Cerebellar nuclear complex (tissue), 1 donor: ENCODE results near the gene B3GALNT1.

Experiments
- DNase-seq, 2 experiments: peaks; one replicate each; lab custom pipeline; 2025; lab: John Stamatoyannopoulos, UW

B3GALNT1 gene

GRCh38 chr3:161104561-161105551, at the start of gene B3GALNT1:
Gene B3GALNT1, minus strand, starts transcription at chr3:161105349. Its CDS starts 18,595 bp downstream, at chr3:161086754.
- DNase-seq, result peak in 1 of 2 experiments; percentile 8

- no peak for DNase-seq
Observed at GRCh38 chr3:161153480-161153879, 48.3 kb upstream of the B3GALNT1 start.

- no peak for DNase-seq
Observed at GRCh38 chr3:161150001-161150525, 44.9 kb upstream of the B3GALNT1 start.

GRCh38 chr3:161149529-161149928, 44.4 kb upstream of the B3GALNT1 start:
- no peak for DNase-seq

GRCh38 chr3:161148832-161149475, 43.8 kb upstream of the B3GALNT1 start:
- DNase-seq, result no peak

- no peak for DNase-seq
Observed at GRCh38 chr3:161142486-161142885, 37.3 kb upstream of the B3GALNT1 start.

- no peak for DNase-seq
Observed at GRCh38 chr3:161139686-161140085, 34.5 kb upstream of the B3GALNT1 start.

- no peak for DNase-seq
Observed at GRCh38 chr3:161137260-161137659, 32.1 kb upstream of the B3GALNT1 start.

- DNase-seq, result no peak
Observed at GRCh38 chr3:161132391-161132790, 27.2 kb upstream of the B3GALNT1 start.

- DNase-seq, result no peak
Observed at GRCh38 chr3:161126495-161126894, 21.3 kb upstream of the B3GALNT1 start.

GRCh38 chr3:161117646-161118045, 12.5 kb upstream of the B3GALNT1 start:
- DNase-seq, result no peak

GRCh38 chr3:161108840-161109239, 3.7 kb upstream of the B3GALNT1 start:
- no peak for DNase-seq

GRCh38 chr3:161107311-161107710, 2.2 kb upstream of the B3GALNT1 start:
- no peak for DNase-seq

- DNase-seq, result no peak
Observed at GRCh38 chr3:161103776-161104385, 1.3 kb downstream of the B3GALNT1 start.

- DNase-seq, result no peak
Observed at GRCh38 chr3:161101609-161102008, 3.5 kb downstream of the B3GALNT1 start.

GRCh38 chr3:161100994-161101393, 4.2 kb downstream of the B3GALNT1 start:
- DNase-seq, result no peak

GRCh38 chr3:161096771-161097367, 8.3 kb downstream of the B3GALNT1 start:
- DNase-seq, result no peak

- DNase-seq, result no peak
Observed at GRCh38 chr3:161093895-161094294, 11.3 kb downstream of the B3GALNT1 start.

- no peak for DNase-seq
Observed at GRCh38 chr3:161084277-161084676, 20.9 kb downstream of the B3GALNT1 start.

- no peak for DNase-seq
Observed at GRCh38 chr3:161083131-161083530, 22.0 kb downstream of the B3GALNT1 start.

- no peak for DNase-seq
Observed at GRCh38 chr3:161082063-161082462, 23.1 kb downstream of the B3GALNT1 start.

GRCh38 chr3:161081633-161082032, 23.5 kb downstream of the B3GALNT1 start:
- no peak for DNase-seq
